K562 (cell line): Measurements from ENCODE around the gene EBNA1BP2.

Experiments
- ATF6 ChIP-seq: sonication (generic); formaldehyde crosslinking; IDR thresholded peaks from 2 replicates; pipeline ENCODE4 v1.4.0; 2020; ENCODE audit warnings: mild to moderate bottlenecking, missing genetic modification reagents
- CBFA2T2 ChIP-seq: fragments of 450-650 bp; conservative IDR thresholded peaks from 2 replicates; pipeline ENCODE4 v1.6.1; 2017; ENCODE audit warnings: mild to moderate bottlenecking
- CTCF ChIP-seq, 3 experiments: IDR thresholded peaks in 2 of 3; conservative IDR thresholded peaks in 1 of 3; 2 replicates each; pipeline ENCODE4 v1.5.1; 2011 to 2012; ENCODE audit warnings: low read length in 3 of 3, mild to moderate bottlenecking in 3 of 3, control low read depth in 2 of 3, improper control_type of control experiment in 1 of 3, inconsistent platforms in 1 of 3, low read depth in 1 of 3, mixed read lengths in 1 of 3, moderate library complexity in 1 of 3; ENCODE audit not compliant: insufficient read depth in 2 of 3
- FOXM1 ChIP-seq, 2 experiments: fragments of 450-650 bp in 1 of 2; sonication (generic) in 1 of 2; formaldehyde crosslinking in 1 of 2; IDR thresholded peaks; 2 replicates each; pipeline versions ENCODE4 v1.6.1 to v1.9.0; 2017 to 2022; ENCODE audit warnings: low read depth in 2 of 2, mild to moderate bottlenecking in 2 of 2, missing genetic modification reagents in 1 of 2, moderate library complexity in 1 of 2
- KAT7 ChIP-seq: sonication (generic); formaldehyde crosslinking; IDR thresholded peaks from 2 replicates; pipeline ENCODE4 v1.8.0; 2022; ENCODE audit warnings: missing genetic modification reagents, mild to moderate bottlenecking, borderline replicate concordance
- KLF13 ChIP-seq: fragments of 450-650 bp; IDR thresholded peaks from 2 replicates; pipeline ENCODE4 v1.6.1; 2016; ENCODE audit warnings: missing genetic modification characterization, low read depth, mild to moderate bottlenecking, missing compliant biosample characterization, moderate library complexity, borderline replicate concordance
- MEF2A ChIP-seq: IDR thresholded peaks from 2 replicates; pipeline ENCODE4 v1.6.1; 2011; ENCODE audit warnings: low read depth, mild to moderate bottlenecking, low read length, moderate library complexity; ENCODE audit not compliant: control insufficient read depth
- NR2C2 ChIP-seq, 2 experiments: fragments of 200-800 bp in 1 of 2; sonication (Bioruptor generic) in 1 of 2; sonication (generic) in 1 of 2; formaldehyde crosslinking in 1 of 2; IDR thresholded peaks; 2 replicates each; pipeline versions ENCODE4 v1.6.1 to v1.8.0; 2016 to 2022; ENCODE audit warnings: mild to moderate bottlenecking in 1 of 2, missing compliant biosample characterization in 1 of 2, missing genetic modification characterization in 1 of 2, missing genetic modification reagents in 1 of 2
- POLR2AphosphoS5 ChIP-seq: IDR thresholded peaks from 2 replicates; pipeline ENCODE4 v1.6.1; 2011; ENCODE audit warnings: mild to moderate bottlenecking, low read depth, low read length, moderate library complexity; ENCODE audit not compliant: control insufficient read depth, insufficient read depth
- RNF219 ChIP-seq: fragments of 250-450 bp; sonication (Bioruptor Pico); IDR thresholded peaks from 2 replicates; pipeline ENCODE4 v1.5.0; 2022; ENCODE audit warnings: mild to moderate bottlenecking
- ZFP1 ChIP-seq: fragments of 450-650 bp; formaldehyde crosslinking; IDR thresholded peaks from 2 replicates; pipeline ENCODE4 v1.4.0; 2020; ENCODE audit warnings: mild to moderate bottlenecking, mixed read lengths
- ZHX1 ChIP-seq: fragments of 150-350 bp; conservative IDR thresholded peaks from 2 replicates; pipeline ENCODE4 v1.6.1; 2014; ENCODE audit warnings: low read length
- ZNF311 ChIP-seq: fragments of 250-450 bp; sonication (Bioruptor Pico); IDR thresholded peaks from 2 replicates; pipeline ENCODE4 v1.4.0; 2020; ENCODE audit warnings: mild to moderate bottlenecking, moderate library complexity

GRCh38 chr1:43165765-43166164 lies 6.3 kb downstream of the EBNA1BP2 start:
- TF ChIP-seq CBFA2T2 = no peak
- no peak for TF ChIP-seq ATF6 (CRISPR knock-in tag)
- TF ChIP-seq KAT7 (CRISPR knock-in tag) = no peak
- no peak for TF ChIP-seq ZNF311 (CRISPR knock-in tag)
- TF ChIP-seq ZHX1 = no peak
- no peak for TF ChIP-seq POLR2AphosphoS5
- no peak for TF ChIP-seq NR2C2 (CRISPR knock-in tag; IDR thresholded peaks at IDR 0.05)
- no peak for TF ChIP-seq NR2C2 (tag; IDR thresholded peaks at IDR 0.05)
- TF ChIP-seq MEF2A = no peak
- no peak for TF ChIP-seq FOXM1 (IDR thresholded peaks at IDR 0.05; ENCODE audit: low read depth)
- no peak for TF ChIP-seq FOXM1 (CRISPR knock-in tag; IDR thresholded peaks at IDR 0.05; ENCODE audit: low read depth)
- TF ChIP-seq CTCF (IDR thresholded peaks at IDR 0.05 in 2 of 3, conservative IDR thresholded peaks at IDR 0.05 in 1 of 3; ENCODE audit: insufficient read depth in 2 of 3, low read depth in 1 of 3, low read length in 3 of 3) = no peak
- no peak for TF ChIP-seq ZFP1 (CRISPR knock-in tag)
- TF ChIP-seq RNF219 (CRISPR knock-in tag) = no peak
- TF ChIP-seq KLF13 (tag) = no peak
